HG02981 (cell line): Measurements from ENCODE around the gene NAGPA.
"Not testable (repeated sequence)": the region's sequence is repeated elsewhere in the genome, so short reads cannot be mapped to it uniquely, and the experiment has no call there.

Experiments used
- ATAC-seq: cut with Tn5 transposase; IDR thresholded peaks from one replicate; pipeline ENCODE4 v1.9.1; 2021; ENCODE audit warnings: mild to moderate bottlenecking, moderate library complexity; ENCODE audit not compliant: unreplicated experiment

NAGPA gene, protein sequence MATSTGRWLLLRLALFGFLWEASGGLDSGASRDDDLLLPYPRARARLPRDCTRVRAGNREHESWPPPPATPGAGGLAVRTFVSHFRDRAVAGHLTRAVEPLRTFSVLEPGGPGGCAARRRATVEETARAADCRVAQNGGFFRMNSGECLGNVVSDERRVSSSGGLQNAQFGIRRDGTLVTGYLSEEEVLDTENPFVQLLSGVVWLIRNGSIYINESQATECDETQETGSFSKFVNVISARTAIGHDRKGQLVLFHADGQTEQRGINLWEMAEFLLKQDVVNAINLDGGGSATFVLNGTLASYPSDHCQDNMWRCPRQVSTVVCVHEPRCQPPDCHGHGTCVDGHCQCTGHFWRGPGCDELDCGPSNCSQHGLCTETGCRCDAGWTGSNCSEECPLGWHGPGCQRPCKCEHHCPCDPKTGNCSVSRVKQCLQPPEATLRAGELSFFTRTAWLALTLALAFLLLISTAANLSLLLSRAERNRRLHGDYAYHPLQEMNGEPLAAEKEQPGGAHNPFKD

DNA sequence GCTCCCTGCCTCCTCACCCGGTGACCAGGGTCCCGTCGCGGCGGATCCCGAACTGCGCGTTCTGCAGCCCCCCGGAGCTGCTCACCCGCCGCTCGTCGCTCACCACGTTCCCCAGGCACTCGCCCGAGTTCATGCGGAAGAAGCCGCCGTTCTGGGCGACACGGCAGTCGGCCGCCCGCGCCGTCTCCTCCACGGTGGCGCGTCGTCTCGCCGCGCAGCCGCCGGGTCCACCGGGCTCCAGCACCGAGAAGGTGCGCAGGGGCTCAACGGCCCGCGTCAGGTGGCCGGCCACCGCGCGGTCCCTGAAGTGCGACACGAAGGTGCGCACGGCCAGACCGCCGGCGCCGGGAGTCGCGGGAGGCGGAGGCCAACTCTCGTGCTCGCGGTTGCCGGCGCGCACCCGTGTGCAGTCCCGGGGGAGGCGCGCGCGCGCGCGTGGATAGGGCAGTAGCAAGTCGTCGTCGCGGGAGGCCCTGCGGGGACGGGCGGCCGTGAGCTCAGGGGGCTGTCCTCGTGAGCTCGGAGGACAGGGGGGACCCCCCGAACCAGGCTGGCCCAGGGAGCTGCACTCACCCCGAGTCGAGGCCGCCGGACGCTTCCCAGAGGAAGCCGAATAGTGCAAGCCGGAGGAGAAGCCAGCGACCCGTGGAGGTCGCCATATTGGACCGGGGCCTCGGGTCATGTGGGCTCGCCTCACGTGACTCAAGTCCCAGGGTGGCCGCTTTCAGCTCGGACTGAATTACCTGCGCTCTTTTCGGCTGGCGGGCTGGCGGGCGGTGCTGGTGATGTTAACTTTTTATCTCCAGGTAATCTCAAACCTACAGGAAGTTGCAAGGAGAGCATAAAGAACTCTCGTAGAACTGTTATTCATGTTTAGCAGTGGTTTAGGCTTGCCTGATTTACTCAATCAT, at the start of gene NAGPA:
NAGPA (minus strand) TSS at position 680 of the 911 bp plus-strand sequence; CDS start at position 659, 21 bp downstream.
- peak; percentile 90 for ATAC-seq

DNA sequence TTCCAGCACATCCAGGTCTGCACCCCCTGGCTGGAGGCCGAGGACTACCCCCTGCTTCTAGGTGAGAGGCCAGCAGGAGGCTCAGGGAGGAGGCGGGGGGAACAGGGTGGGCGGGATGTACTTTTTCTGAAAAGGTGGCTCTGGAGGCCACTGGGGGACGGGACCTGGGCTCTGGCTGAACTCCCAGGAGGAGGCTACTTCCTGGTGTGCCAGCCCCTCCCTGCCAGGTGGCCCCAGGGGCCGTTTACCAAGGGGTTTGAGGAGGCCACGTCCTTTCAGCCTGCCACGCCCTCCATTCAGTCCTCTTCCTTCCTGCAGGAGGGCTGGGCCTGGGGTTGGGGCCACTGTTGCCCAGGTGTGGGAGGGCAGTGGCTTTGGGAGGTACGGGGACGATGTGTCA, 47.3 kb upstream of the NAGPA start:
- ATAC-seq: not testable (repeated sequence)

DNA sequence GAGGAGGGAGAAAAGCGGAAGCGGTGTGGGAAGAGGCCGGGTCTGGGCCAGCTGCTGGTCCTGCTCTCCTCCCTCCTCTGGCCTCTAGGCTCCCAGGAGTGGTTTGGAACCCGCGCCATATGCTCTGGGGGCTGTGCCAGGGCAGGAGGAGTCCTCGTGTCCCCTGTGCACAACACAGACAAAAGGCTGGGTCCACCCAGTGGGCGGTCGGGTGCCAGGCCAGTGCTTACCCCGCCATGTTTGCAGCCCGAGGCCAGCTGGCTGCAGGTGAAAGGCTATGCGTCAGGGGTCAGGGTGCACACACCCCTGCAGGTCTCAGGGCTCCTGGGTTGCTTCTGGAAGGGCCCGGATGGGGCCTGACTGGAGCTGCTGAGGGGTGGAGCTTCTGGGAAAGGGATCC, 46.7 kb upstream of the NAGPA start:
- not testable (repeated sequence) for ATAC-seq

DNA sequence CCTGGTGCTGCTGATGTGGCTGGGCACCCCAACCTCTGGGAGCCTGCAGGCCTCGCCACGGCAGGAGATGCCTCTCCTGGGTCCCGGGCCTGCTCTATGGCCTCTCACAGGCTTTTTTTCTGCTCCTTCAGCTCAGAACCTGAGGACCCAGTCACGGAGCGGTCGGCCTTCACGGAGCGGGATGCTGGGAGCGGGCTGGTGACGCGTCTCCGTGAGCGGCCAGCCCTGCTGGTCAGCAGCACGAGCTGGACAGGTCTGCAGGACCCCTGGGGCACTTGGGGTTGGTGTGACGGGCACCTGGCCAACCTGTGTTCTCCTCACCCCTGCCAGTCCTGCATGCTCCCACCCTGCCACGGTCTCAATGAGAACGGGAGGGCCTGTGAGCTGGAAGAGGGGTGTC, 44.9 kb upstream of the NAGPA start:
- no peak for ATAC-seq

DNA sequence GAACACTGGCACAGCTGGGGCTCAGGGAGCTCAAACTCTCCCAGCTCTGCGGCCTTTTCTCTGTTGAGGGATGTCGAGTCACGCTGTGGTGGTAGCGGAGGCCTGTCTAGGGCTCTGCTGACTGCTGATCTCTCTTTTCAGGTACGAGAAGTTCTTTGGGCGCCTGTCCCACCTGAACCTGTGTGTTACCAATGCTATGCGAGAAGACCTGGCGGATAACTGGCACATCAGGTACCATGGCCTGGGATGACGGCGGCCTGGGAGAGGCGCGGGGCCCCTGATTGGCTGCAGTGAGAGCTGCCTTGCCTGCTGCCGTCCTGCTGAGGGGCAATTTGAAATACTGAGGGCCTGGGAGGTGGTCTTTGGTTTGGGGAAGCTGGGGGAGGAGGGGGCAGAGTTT, 43.6 kb upstream of the NAGPA start:
- no peak for ATAC-seq

DNA sequence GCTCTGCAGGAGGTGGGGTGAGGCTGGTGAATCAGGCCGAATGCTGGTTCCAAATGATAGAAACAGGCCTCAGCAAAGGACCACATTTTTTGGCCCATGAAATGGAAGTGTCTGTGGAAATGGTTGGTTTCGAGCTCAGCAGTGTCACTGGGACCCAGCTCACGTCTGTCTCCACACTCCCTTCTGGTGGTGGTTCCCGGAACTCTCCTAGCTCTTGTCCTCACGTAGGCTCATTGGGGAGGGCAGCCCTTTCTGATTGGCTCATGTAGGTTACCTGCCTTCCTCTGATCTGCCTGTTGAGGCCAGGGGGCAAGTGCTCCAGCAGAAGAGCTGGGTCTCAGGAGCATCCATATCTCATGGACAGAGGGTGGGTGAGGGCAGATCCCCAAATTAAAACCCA, 41.9 kb upstream of the NAGPA start:
- ATAC-seq: no peak

DNA sequence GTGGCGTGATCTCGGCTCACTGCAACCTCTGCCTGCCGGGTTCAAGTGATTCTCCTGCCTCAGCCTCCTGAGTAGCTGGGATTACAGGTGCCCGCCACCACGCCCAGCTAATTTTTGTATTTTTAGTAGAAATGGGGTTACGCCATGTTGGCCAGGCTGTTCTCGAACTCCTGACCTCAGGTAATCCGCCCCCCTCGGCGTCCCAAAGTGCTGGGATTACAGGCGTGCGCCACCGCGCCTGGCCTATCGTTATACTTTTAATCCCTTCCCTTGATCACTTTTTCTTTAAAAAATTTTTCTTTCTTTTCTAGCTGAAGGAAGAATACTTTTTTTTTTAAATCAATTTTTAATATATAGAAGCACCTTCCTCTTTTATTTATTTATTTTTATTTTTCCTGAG, 40.0 kb upstream of the NAGPA start:
- not testable (repeated sequence) for ATAC-seq

DNA sequence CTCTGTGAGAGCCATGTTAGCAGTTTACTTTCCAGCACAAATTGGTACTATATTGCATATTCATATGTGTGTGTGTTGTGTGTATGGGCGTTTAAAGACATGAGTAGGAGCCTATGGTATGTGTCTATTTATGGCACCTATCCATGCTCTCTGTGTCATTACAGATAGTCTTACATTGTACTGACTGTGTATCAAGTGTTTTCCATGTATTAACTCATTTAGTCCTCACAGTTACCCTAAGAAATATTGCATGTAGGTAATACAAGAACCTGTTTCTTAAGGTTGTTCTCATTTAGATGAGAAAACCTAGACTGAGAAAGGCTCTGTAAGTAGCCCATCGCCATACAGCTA, 39.5 kb upstream of the NAGPA start:
- ATAC-seq: no peak

DNA sequence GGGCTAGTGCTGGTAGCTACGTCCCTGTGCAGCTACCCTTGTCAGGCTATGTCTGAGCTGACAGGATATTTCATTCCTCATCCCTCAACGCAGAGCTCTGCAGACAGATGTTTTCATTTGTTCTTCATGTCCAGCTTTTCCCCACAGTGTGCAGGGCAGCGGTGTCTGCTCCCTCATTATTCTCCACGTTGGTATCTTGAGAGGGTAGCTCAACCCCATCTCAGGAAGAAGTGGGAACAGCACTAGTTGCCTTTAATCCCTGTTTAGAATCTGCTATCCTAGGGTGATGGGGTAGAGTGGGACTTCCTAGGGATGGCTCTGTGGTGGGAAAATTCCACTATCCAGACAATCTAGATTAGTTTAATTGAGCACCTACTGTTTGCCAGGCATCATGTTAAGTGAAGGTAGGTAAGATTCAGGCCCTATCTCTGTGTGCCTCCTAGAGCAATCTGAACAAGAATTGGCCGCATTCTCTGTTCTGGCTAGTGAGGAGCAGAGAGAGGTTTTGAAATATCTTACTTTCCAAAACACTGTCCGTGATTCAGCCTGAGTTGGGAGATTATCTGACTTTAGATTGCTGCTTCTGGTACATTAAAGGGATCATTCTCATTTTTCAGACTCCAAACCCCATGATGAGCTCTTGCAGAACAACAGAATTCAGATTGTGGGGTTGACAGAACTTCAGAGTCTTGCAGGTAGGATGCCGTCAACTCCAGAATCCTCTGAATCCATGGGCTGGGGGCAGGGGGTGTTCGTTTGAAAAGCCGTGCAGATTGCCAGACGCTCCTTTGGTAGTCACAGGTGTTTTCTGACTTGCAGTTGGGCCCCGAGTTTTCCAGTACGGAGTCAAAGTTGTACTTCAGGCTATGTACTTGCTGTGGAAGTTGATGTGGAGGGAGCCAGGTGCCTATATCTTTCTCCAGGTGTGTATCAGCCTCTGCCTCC, 38.9 kb upstream of the NAGPA start:
- ATAC-seq: no peak

DNA sequence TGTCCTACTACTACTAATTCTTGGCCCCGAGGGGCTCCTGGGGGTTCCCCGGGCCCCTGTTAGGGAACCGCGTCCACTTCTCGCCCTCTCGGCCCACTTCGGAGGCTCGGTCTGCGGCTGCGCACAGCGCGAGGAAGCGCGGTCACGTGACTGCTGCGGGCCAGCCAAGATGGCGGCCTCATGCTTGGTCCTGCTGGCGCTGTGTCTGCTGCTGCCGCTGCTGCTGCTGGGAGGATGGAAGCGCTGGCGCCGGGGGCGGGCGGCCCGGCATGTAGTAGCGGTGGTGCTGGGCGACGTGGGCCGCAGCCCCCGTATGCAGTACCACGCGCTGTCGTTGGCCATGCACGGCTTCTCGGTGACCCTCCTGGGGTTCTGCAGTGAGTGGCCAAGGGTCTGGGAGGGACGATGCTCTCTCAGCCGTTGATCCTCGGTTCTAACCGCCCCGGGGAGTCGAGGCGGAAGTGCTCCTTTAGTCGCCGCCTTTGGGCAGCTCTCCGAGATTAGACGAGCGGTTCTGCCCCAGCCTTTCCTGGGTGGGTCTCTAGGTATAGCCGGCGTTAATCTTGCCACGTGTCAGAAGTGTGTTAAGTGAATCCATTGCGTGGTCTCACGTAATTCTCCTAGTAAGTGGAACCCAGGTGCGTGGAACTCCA, 38.1 kb upstream of the NAGPA start, which contains the start of gene ALG1:
ALG1 (plus strand) TSS at position 163 of the 653 bp plus-strand sequence; CDS start at position 170, 7 bp downstream.
- ATAC-seq: peak; percentile 84

DNA sequence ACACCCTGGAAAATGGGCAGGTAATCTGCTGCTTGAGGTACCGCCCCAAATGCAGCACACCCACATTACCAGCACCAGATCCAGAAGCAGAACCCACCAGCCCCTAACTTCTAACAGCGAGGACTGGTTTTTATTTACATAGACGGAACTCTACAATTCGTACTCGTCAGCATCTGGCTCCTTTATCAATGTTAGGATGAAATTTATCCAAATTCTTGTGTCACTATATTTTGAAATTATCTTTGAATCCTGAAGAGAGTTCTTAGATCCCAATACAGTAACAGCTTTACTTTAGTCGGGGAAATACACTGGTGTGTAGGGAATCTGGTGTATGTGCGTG, 37.6 kb upstream of the NAGPA start:
- ATAC-seq: no peak

DNA sequence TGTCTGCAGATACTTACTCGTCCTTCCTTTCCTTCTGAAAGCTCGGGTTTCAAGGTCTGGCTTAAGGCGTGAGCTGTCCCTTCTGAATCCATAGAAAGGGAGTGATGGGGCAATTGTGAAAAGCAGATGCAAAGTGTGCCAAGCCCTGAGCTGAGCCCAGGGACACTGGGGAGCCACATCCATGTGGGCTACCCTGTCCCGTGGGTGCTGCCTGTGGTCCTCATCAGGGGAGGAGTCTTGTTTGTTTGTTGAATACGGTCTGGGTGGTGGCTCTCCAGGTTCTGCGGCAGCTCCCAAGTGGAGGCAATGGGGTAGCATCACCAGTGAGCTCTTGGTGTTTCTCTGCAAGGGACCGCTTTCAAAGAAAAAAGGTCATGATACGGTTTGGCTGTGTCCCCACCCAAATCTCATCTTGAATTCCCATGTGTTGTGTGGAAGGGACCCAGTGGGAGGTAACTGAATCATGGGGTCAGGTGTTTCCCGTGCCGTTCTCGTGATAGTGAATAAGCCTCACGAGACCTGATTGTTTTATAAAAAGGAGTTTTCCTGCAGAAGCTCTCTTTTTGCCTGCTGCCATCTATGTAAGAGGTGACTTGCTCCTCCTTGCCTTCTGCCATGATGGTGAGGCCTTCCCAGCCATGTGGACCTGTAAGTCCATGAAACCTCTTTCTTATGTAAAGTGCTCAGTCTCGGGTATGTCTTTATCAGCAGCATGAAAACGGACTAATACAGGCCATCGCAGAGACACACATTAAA, 36.9 kb upstream of the NAGPA start:
- ATAC-seq: no peak

DNA sequence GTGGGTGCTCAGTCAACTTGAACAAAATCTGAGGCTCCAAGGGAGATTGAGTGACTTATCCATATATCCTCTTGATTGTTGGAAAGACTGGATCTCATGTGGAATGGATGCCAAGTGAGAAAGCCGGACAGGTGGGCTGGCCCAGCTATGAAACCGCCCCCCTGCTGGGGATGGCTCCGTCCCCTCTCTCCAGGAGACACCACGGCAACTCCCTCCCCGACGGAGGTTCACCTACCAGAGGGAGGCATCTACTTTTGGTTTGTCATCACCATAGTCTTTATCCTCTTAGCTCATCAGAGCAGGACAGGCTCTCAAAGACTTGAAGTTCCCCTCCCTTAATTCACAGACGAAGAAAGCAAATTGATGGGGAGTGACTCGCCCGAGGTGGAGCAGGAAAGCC, 36.1 kb upstream of the NAGPA start:
- ATAC-seq: no peak

DNA sequence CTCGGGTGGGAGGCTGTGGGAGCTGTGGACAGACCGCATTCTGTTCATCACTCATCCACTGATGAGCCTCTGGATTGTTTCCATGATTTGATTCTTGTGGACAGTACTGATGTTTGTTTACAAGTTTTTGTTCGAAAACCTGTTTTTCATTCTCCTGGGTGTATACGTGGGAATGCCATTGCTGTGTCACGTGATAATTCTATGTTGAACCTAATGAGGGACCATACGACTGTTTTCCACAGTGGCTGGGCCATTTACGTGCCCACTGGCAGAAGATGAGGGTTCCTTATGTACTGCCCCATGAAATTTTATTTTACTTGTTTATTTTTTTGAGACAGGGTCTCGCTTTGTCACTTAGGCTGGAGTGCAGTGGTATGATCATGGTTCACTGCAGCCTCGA, 35.3 kb upstream of the NAGPA start:
- ATAC-seq: no peak

DNA sequence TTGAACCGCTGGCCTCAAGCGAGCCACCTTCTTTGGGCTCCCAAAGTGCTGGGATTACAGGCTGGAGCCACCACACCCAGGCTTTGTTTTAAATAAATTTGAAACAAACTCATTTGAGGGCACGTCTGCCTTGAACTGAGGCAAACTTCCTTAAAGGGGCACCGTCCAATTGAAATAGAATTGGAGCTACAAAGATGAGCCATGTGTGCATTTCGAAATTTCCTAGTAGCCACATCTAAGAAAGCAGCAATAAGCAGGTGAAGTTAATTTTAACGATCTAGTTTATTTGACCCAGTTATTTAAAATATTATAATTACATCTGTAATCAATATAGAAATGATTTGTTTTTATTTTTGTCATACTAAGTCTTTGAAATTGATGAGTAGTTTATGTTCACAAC, 32.8 kb upstream of the NAGPA start:
- no peak for ATAC-seq

DNA sequence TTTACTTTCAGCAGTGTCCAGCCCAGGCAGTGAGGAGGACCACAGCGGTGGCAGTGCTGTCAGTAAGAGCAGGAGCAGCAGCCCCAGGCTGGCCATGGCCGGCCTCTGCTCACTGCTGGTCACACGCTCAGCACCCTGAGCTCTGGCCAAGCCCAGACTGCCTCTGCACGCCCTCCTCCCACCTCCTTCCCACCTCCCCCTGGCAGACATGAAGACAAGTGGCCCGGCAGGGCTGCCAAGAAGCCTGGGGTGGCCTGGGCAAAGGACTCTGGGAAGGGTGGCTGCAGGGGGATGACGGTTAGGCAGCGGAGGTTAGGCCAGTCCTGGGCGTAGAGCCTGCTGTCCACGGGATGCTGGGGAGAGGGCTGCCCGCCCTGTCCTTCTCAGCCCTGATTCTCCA, 32.1 kb upstream of the NAGPA start, which contains the start of gene C16orf89:
C16orf89 (minus strand) TSS at position 144 of the 400 bp plus-strand sequence; CDS start at position 96, 48 bp downstream.
- no peak for ATAC-seq

DNA sequence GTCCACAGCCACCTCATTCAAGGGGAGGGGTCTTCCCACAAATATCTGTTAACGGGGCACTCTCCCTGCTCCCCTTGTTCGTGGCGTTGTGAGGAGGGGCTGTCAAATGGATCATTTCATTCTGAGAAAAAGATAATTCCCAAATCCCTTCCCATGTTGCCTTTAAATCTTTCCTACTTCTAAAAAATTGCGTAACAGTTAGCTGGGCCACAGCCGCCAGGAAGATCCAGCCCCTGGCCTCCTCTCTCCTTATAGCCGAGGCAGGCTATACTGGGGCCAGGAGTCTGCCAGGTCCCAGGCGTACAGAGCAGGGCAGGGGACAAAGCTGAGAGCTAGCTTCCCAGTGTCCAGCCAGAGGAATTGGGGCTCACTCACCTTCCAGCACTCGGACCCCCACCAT, 31.6 kb upstream of the NAGPA start:
- ATAC-seq: no peak

DNA sequence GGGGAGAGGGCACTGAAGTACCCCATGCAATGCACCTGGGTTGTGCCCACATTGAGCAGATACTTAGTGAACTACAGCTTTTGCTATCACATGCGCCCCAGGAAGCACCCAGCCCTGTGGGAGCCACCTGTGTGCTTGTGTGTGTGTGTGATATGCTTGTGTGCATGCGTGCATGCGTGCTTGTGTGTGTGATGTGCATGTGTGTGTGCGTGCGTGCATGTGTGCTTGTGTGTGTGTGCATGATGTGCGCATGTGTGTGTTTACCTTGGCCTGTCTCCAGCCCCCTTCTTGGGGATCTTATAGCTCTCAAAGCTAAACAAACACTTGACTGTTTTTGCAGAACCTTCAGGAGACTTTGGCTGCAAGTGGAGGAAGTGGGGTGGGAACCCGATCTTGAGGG, 31.2 kb upstream of the NAGPA start:
- no peak for ATAC-seq
